Measurements from ENCODE around the gene MAPKAPK2.
"Not testable (repeated sequence)": the region's sequence is repeated elsewhere in the genome, so short reads cannot be mapped to it uniquely, and the experiment has no call there.

The MAPKAPK2 gene

GRCh38 chr1:206774093-206774492 is 89.4 kb downstream of the MAPKAPK2 start:
- H3K27ac Mint-ChIP-seq (ENCODE audit: low read depth): no peak overlapping the region
- no peak for DNase-seq (ENCODE audit: low spot score in 2 of 2)
- no peak for ATAC-seq (replicated peaks; ENCODE audit: extremely low read depth, poor library complexity, severe bottlenecking)
- H3K4me1 Mint-ChIP-seq: peaks cover 51% of the 10 kb centered on the region
- H3K27me3 Mint-ChIP-seq: no peaks in the 10 kb centered on the region
- peaks cover 2% of the 10 kb centered on the region for H3K36me3 Mint-ChIP-seq (ENCODE audit: insufficient read depth)
- no peaks in the 10 kb centered on the region for H3K9me3 Mint-ChIP-seq
- no peak overlapping the region for H3K4me3 Mint-ChIP-seq

GRCh38 chr1:206776229-206776628 is 91.5 kb downstream of the MAPKAPK2 start:
- ATAC-seq (replicated peaks; ENCODE audit: extremely low read depth, poor library complexity, severe bottlenecking) (no peak), DNase-seq (ENCODE audit: low spot score in 2 of 2) (no peak)
- H3K36me3 Mint-ChIP-seq (ENCODE audit: insufficient read depth): peaks cover 2% of the 10 kb centered on the region
- no peaks in the 10 kb centered on the region for H3K27me3 Mint-ChIP-seq
- H3K4me3 Mint-ChIP-seq: no peak overlapping the region
- H3K27ac Mint-ChIP-seq (ENCODE audit: low read depth): no peak overlapping the region
- no peaks in the 10 kb centered on the region for H3K9me3 Mint-ChIP-seq
- peaks cover 30% of the 10 kb centered on the region for H3K4me1 Mint-ChIP-seq

DNA sequence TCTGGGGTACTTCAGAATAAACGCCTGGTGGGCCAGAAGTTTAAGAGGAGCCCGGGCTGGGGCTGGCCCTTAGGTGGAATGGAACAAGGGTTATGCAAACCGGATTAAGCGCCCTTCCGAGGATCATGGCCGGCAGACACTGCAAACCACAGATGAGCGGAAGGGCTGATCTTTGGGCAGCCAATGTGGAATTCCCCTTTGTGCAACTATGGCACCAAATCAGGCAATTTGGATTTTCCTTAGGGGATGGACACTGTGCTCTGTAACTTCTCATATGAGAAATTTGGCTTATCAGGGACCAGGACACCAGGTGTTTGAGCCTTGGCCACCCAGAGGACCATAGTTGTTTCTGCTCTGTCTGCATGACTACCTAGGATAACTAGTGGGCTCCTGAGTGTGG is 93.3 kb downstream of the MAPKAPK2 start:
- DNase-seq (ENCODE audit: low spot score in 2 of 2): no peak
- Mint-ChIP-seq H3K27me3 (no peaks in the 10 kb centered on the region), H3K27ac (ENCODE audit: low read depth) (no peak overlapping the region), H3K36me3 (ENCODE audit: insufficient read depth) (peaks cover 2% of the 10 kb centered on the region), H3K9me3 (no peaks in the 10 kb centered on the region), H3K4me3 (no peak overlapping the region), H3K4me1 (peaks cover 28% of the 10 kb centered on the region)
- no peak for ATAC-seq (replicated peaks; ENCODE audit: extremely low read depth, poor library complexity, severe bottlenecking)

DNA sequence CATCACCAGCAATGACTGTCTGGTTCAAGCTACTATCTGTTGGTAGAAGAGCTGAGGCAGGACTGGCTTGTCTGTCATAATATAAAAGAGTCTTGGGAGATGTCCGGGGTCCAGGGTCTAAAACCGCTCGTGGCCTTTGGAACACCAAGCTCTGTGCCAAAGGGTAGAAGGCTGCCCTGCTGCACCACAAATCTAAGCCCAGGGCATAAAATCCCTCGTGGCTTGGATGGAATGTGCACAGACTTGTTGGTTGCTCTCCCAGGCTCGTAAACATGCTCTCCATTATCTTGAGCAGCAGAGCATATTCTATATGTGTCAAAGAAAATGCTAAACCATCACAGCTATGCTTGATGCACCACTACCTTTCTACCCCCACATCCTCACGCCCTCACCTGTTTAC is 94.2 kb downstream of the MAPKAPK2 start:
- H3K27ac Mint-ChIP-seq (ENCODE audit: low read depth); DNase-seq (ENCODE audit: low spot score in 2 of 2); H3K9me3 Mint-ChIP-seq; H3K4me3 Mint-ChIP-seq; H3K36me3 Mint-ChIP-seq (ENCODE audit: insufficient read depth); H3K27me3 Mint-ChIP-seq; ATAC-seq (replicated peaks; ENCODE audit: extremely low read depth, poor library complexity, severe bottlenecking): not testable (repeated sequence)
- peaks cover 20% of the 10 kb centered on the region for H3K4me1 Mint-ChIP-seq

DNA sequence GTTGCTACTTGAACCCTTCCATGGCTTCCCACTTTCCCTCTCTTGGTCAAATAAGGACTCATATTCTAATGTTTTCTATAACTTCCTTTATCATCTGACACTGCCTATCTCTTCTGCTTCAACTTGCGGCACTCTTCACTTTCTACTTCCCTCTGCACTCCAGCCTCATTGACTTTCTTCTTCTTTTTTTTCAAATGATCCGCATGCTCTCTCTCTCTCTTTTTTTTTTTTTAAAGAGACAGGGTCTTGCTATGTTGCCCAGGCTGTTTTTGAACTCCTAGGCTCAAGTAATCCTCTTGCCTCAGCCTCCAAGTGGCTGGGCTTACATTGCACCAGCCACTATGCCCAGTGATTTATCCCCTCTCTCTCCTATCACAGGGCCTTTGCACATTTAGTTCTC is 94.9 kb downstream of the MAPKAPK2 start:
- Mint-ChIP-seq H3K36me3 (ENCODE audit: insufficient read depth) (peaks cover 1% of the 10 kb centered on the region), H3K9me3 (no peaks in the 10 kb centered on the region), H3K4me1 (peaks cover 24% of the 10 kb centered on the region)

DNA sequence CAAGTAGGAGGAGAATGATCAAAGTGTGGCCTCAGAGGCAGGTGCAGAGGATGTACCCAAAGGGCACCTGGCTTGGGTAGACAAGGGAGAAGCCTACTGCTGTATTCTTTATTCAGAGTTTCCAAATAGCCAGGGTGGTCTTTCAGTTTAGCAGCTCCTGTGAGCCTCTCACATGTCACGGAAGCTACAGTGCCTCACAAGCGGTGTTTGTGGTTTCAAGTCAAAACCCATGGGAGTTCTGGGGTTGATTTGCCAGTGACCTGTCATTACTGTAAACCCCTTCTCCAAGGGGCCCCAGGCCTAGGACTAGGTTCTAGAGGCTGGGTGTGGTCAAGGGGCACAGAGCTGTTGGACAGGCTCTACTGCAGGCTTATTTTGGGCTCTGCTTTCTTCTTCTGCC is 97.7 kb downstream of the MAPKAPK2 start:
- no peak overlapping the region for H3K27ac Mint-ChIP-seq (ENCODE audit: low read depth)
- DNase-seq (ENCODE audit: low spot score in 2 of 2): no peak

More for the DNA sequence above, 94.9 kb downstream of the MAPKAPK2 start:
- H3K4me3 Mint-ChIP-seq: no peak overlapping the region
- DNase-seq (ENCODE audit: low spot score in 2 of 2) (no peak), ATAC-seq (replicated peaks; ENCODE audit: extremely low read depth, poor library complexity, severe bottlenecking) (no peak)
- H3K27me3 Mint-ChIP-seq: no peaks in the 10 kb centered on the region
- H3K27ac Mint-ChIP-seq (ENCODE audit: low read depth): no peak overlapping the region

GRCh38 chr1:206783506-206783905 is 98.8 kb downstream of the MAPKAPK2 start:
- Mint-ChIP-seq H3K27ac (ENCODE audit: low read depth) (no peak overlapping the region), H3K4me3 (no peak overlapping the region)
- ATAC-seq (replicated peaks; ENCODE audit: extremely low read depth, poor library complexity, severe bottlenecking): no peak

More for the DNA sequence above, 97.7 kb downstream of the MAPKAPK2 start:
- no peak overlapping the region for H3K4me3 Mint-ChIP-seq
- peaks cover 1% of the 10 kb centered on the region for H3K36me3 Mint-ChIP-seq (ENCODE audit: insufficient read depth)
- H3K27me3 Mint-ChIP-seq: no peaks in the 10 kb centered on the region
- H3K9me3 Mint-ChIP-seq: no peaks in the 10 kb centered on the region
- peak; percentile 12 for ATAC-seq (replicated peaks; ENCODE audit: extremely low read depth, poor library complexity, severe bottlenecking)
- peaks cover 52% of the 10 kb centered on the region for H3K4me1 Mint-ChIP-seq

More at GRCh38 chr1:206783506-206783905, 98.8 kb downstream of the MAPKAPK2 start:
- Mint-ChIP-seq H3K36me3 (ENCODE audit: insufficient read depth) (peaks cover 1% of the 10 kb centered on the region), H3K27me3 (no peaks in the 10 kb centered on the region), H3K9me3 (no peaks in the 10 kb centered on the region), H3K4me1 (peaks cover 58% of the 10 kb centered on the region)
- DNase-seq (ENCODE audit: low spot score in 2 of 2): no peak
